Measurements from ENCODE around the gene CLDN22.

Gene CLDN22

GRCh38 chr4:183321516-183321915, 1.4 kb upstream of the CLDN22 start:
- no peak for DNase-seq

GRCh38 chr4:183321079-183321478, 1.0 kb upstream of the CLDN22 start:
- DNase-seq, result no peak

- no peak for DNase-seq
Measured at GRCh38 chr4:183318656-183319055, 1.4 kb downstream of the CLDN22 start.

GRCh38 chr4:183314806-183315205, 5.3 kb downstream of the CLDN22 start:
- no peak for DNase-seq

GRCh38 chr4:183314336-183314735, 5.7 kb downstream of the CLDN22 start:
- DNase-seq, result no peak

- DNase-seq, result no peak
Measured at GRCh38 chr4:183312841-183313240, 7.2 kb downstream of the CLDN22 start.

- DNase-seq, result no peak
Measured at GRCh38 chr4:183306811-183307210, 13.3 kb downstream of the CLDN22 start.

- DNase-seq, result no peak
Measured at GRCh38 chr4:183304538-183304937, 15.5 kb downstream of the CLDN22 start.

GRCh38 chr4:183304067-183304466, 16.0 kb downstream of the CLDN22 start:
- DNase-seq, result no peak

GRCh38 chr4:183303301-183303700, 16.8 kb downstream of the CLDN22 start:
- no peak for DNase-seq

- no peak for DNase-seq
Measured at GRCh38 chr4:183300655-183301054, 19.4 kb downstream of the CLDN22 start.

GRCh38 chr4:183300070-183300469, 20.0 kb downstream of the CLDN22 start:
- DNase-seq, result peak; percentile 50

GRCh38 chr4:183299464-183299863, 20.6 kb downstream of the CLDN22 start:
- no peak for DNase-seq

GRCh38 chr4:183297675-183298074, 22.4 kb downstream of the CLDN22 start:
- DNase-seq, result no peak

GRCh38 chr4:183295711-183296110, 24.4 kb downstream of the CLDN22 start:
- no peak for DNase-seq

GRCh38 chr4:183291070-183291469, 29.0 kb downstream of the CLDN22 start:
- DNase-seq, result no peak

- DNase-seq, result no peak
Measured at GRCh38 chr4:183289688-183290087, 30.4 kb downstream of the CLDN22 start.

- DNase-seq, result no peak
Measured at GRCh38 chr4:183288955-183289354, 31.1 kb downstream of the CLDN22 start.

- DNase-seq, result no peak
Measured at GRCh38 chr4:183287677-183288076, 32.4 kb downstream of the CLDN22 start.

GRCh38 chr4:183287309-183287659, 32.8 kb downstream of the CLDN22 start:
- no peak for DNase-seq

- DNase-seq, result no peak
Measured at GRCh38 chr4:183286590-183287308, 33.3 kb downstream of the CLDN22 start.

- no peak for DNase-seq
Measured at GRCh38 chr4:183285886-183286285, 34.2 kb downstream of the CLDN22 start.

GRCh38 chr4:183284965-183285364, 35.1 kb downstream of the CLDN22 start:
- peak; percentile 93 for DNase-seq

GRCh38 chr4:183284258-183284785, 35.8 kb downstream of the CLDN22 start:
- DNase-seq, result no peak

- no peak for DNase-seq
Measured at GRCh38 chr4:183276106-183276505, 44.0 kb downstream of the CLDN22 start.
